Superior temporal gyrus (tissue), 1 donor: ENCODE data around the gene SYT9.

Experiments
- DNase-seq: peaks from one replicate; pipeline ENCODE4 v3.0.0-alpha.2; 2016; ENCODE audit errors: extremely low spot score

SYT9 gene

DNA sequence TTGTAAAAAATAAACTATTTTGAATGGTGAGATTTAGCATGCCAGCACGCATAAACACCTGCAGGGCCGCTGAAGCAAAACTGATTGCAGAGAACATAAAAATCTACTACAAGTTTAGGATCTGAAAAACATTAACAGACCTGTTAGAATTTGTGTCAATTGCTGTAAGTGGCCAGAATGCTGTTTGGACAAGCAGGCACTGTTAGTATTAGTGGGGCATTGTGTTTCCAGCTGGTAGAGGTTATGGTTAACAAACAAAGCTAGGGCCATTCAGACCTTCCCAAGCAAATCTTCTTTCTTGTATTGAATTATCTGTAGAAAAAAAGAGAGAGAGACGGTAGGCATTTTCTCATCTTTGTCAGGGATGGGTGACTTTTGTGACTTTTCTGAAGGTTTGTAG is 176.0 kb downstream of the SYT9 start:
- DNase-seq = no peak

DNA sequence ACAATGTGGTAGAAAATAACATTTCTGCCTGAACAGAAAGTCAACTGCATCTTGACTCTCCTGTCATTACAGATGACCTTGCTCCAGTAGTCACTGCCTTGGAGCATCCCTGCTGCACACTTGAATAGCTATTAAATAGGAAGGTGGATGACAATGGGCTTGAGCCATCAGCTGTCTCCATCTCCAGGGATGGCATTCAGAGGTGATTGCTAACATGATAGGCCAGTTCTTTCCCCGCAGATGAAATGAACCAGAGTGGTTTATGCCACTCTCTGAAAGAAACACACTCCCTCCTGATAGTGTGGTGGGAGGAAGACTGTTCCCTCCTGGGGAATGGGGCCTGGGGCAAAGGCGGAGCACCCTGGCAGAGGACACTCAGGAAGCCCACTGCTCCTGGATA is 176.5 kb downstream of the SYT9 start:
- no peak for DNase-seq

DNA sequence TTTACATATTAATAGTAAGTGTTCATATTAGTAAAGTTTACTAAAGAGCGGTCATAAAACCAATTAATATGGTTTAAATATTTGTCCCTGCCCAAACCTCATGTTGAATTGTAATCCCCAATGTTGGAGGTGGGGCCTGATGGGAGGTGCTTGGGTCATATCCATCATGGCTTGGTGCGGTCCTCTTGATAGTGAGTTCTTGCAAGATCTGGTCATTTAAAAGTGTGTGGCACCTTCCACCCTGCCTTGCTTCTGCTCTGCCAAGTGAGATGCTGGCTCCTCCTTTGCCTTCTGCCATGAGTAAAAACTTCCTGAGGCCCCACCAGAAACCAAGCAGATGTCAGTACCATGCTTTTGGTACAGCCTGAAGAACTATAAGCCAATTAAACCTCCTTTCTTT is 178.8 kb downstream of the SYT9 start:
- DNase-seq = no peak

DNA sequence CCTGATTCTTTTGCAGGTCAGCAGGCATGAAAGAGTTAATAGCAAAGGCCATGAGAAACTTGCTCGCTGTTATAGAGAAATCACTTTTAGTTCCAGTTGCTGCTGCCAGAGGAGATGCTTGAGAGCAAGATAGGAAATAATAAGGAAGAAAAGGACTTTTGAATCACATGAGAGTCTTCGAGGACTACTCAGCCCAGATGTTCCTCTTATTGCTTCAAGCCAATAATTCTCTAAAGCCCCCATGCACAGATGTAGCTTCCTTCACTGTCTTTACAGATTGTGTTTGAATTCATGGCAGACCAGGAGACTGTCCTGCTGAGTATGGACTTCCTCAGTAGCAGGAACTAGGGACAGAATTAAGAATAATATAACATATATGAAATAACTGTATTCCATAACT is 183.5 kb downstream of the SYT9 start:
- no peak for DNase-seq

DNA sequence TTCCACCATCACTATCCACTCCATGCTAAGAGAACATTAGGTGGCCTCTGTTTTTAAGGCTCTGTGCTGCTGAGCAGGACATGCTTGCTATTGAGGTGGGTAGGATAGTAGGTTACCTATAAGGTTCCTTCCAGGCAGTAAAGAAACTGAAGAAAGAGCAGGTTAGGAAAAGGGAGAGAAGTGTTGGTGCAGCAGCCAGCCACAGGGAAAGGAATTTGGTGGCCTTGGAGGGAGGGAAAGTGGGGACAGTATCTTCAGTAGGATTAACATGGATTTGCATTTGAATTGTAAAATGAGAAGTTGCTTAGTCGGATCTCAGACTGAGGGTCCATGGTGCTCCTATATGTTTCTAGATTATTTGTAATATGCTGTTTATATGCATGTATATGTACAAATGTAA is 184.4 kb downstream of the SYT9 start:
- DNase-seq = no peak

DNA sequence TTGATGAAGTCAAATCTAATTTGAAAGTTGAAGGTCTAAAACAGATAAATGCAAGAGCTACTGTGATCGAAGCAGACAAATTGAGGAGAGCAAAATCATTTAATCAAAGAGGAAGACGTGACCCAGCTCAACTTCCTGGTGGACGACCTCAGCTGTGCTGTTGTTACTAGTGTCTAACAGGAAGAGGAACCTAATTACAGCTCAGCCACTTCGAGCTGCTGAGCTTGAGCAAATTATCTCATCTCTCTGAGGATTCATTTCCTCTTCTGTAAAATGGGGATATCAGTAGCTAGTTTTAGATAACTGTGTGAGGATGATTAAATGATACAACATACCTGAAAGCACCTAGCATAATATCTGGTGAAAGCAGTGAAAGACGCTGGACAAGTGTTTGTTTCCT is 185.0 kb downstream of the SYT9 start:
- DNase-seq = no peak

DNA sequence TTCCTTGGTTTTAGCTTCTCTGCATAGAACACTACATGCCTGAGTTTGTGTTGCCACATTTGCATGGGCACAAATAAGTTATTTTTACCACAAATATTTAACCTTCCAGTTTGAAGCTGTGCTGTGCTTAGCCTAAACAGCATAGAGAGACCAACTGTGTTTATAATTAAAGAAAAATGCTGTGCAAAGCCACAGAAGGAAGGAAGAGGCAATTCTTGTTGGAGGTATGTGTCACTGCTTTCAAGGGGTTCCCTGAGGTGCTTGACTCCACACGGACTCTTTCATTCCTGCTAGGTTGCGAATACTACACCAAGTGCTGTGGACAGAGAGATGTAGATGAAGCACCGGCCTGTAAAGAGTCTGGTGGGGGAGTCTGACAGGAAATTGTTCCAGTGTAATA is 186.0 kb downstream of the SYT9 start:
- DNase-seq = no peak

DNA sequence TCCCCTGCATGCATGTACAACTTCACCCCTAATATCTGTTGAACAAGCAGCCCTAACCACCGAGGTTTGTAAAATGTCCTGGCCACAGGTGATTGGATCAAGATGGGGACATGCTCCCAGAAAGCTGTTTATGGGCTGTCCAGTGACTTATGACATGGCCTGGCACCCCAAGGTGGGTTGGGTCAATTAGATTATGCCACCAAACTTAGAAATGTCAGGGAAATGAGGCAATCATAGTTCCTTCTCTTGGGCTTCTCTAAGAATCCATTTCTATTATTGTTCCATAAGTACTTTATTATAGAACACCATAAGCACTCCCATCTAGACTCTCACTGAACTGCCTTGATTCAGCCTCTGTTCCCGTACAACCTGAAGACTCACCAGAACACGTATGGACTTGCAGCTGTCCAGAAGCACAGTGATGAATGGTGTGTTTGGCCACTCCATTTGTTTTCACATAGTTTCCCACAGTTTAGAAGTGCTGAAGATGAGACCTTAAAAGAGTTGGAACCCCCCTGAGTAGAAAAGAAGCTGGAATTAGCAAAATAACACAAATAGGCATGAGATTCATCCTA is 188.1 kb downstream of the SYT9 start:
- DNase-seq = no peak

DNA sequence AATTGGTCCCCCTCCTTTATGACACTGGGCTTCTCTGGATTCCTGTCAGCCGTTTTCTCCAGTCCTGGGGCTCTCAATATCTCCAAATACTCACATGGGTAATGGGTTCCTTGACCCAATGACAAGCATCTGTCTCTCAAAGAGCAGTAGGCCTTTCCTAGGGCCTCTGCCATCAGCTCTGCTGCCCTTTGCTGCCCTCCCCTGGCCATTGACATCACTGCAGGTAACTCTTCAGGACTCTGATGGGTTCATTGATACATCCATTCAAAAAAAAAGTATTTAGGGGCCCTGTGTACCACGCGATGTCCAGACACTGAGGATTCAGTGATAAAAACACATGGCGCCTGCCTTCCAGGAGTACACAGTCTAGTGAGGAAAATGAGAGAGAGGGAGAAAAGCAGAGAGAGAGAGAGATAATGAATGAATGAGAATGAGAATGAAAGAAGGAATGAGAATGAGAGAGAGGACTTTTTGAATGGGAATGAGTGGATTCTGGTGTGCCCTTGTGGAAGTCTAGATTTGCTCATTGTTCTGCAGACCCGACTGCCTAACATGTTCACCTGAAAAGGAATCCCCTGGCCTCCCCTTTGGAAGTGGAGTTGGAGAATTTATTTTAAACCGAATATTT is 191.0 kb downstream of the SYT9 start:
- peak; percentile 91 for DNase-seq

DNA sequence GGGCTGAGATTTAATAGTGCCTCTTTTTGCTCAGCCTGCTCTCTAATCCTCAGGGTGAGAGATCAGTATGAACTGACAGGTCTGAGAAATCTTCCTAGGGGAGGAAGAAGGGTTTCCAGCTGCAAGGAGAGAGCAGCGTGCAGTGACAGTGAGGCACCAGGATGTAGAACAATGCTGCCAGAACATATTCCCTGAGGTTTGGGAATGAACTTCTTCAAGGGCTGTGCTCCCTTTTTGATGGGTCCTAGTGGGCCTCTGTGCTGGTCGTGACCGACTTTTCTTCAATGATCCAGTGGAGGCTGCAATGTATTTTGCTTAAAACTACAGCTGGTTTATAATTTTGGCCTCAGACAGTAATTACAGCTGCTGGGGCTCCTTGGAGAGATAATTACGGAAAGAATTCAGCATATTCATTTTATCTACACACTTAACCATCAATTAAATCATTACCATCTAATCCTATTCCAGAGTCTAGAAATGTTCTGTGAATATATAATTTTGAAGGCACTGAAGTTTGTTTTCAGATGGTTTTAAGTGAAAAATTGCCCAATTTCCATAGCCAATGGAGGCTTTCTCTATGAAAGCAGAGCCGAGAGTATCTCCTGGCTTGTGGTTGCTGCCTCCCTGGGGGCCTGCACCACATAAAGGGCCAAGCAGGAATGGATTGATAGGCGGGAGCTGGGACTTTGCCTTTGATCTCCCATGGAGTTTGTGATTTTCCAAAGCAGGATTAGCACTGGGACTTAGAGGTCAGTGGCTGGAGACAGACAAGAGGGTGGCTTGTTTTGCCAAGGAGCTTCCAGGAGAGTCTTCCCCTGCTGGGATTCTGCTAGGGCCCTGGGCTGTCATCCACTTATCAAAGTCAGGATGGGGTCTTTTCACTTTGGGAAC is 192.6 kb downstream of the SYT9 start:
- DNase-seq = no peak

DNA sequence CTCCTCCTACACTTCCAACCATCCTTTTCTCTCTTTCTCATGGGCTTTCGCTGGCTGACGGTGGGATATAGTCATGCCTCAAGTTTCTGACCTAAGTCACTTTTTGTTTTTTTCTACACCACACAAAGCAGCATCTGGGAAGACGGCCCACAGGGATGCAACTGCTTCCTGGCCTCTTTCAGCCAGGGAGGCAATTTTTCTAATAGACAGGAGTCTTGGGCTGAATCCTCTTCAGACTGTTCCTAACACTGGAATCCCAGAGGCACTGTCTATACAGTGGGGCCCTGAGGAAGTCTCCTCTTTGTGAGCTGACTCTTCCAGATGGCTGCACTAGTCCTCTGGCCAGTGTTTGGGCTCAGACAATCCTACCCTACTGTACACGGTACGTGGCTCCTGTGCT is 193.9 kb downstream of the SYT9 start:
- DNase-seq = no peak

DNA sequence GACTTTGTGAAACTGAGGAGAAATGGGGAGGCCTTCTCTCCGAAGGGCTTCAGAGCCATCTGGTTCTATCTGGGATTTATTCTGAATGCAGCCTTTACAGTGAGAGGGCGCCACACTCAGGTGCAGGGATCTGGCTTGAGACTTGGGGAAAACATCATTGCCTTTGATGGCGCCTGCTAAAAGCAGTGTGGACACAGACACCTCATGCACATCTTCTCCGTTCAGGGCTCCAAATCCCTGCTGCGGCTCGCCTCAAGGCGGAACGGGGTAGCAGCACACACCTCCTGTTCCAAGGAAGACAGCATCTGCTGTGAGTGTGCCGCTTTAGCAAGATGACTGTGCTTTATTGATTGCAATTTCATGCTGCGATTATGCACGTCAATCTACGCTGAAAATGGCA is 196.5 kb downstream of the SYT9 start:
- no peak for DNase-seq

DNA sequence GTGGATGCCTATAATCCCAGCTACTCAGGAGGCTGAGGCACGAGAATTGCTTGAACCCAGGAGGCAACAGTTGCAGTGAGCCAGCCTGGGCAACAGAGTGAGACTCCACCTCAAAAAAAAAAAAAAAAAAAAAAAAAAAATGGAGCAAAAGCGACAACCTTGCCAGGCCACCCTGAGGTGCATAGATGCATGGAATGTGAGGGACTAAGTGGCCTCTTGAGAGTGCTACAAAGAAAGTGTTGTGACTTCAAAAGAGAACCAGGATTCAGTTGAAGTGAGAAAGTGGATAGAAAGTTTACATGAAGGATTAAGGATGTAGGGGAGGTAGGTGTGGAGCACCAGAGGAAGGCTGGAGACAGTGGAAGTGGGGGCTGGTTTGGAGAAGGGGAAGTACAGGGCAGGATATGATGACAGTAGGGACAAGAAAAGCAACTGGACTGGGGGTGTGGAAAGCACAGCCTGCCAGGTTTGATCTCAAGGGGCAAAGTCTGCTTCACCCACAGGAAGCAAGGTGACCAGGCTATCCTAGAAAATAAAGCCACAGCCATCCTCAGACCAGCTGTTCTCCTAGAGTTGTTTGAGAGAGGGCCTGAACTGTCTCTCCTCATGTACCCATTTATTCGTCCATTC is 197.6 kb downstream of the SYT9 start:
- DNase-seq = no peak

DNA sequence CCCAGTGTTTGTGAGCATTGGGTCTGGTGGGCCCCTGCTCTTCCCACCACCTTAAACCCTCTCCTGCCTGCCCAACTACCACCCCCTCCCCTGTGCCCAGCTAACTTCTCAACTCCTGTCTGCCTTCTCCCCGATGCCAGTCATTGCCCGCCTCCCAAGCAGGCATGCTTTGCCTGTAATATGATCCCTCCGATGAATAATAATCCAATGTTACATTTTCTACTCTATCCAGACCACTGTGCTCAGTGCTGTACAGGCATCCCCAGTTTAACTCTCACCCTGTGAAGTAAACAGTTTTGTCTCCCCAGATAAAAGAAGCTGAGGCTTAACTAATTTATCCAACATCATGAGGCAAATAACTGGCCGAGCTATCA is 198.1 kb downstream of the SYT9 start:
- DNase-seq = no peak

DNA sequence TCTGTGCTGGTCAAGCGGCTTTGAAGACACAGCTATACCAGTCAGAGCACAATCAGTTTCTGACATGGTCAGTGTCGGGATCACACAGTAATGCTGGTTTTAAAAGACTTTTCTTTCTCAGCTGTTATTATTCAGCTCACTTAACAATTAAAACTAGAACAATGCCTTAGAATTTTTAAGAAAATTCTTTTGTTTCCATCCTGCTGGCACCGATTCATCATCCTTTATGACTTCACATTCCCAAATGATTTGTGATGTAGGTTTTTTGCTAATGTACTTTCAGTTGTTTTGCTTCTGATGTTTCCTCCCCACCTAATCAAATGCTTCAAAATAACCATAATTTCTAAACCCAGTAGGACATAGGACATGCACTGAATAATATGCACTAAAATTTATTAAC is 199.1 kb downstream of the SYT9 start:
- peak; percentile 16 for DNase-seq

DNA sequence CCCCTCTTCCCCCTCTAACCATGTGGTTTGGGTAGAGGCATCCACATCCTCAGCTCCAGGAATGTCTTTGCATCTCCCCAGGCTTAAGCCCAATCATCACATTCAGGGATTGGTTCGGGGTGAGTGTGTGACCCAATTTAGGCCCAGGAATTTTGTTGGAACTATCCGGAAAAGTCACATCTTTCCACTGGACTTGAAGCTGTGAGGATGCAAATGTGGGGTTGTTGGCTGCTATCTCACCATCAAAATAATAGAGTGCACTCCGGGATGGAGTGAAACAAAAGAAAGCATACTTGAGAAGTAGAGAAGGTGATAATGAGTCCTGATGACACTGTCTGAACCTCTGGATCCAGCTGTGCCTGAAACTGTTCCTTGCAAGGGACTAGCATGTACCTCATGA is 199.8 kb downstream of the SYT9 start:
- DNase-seq = no peak

DNA sequence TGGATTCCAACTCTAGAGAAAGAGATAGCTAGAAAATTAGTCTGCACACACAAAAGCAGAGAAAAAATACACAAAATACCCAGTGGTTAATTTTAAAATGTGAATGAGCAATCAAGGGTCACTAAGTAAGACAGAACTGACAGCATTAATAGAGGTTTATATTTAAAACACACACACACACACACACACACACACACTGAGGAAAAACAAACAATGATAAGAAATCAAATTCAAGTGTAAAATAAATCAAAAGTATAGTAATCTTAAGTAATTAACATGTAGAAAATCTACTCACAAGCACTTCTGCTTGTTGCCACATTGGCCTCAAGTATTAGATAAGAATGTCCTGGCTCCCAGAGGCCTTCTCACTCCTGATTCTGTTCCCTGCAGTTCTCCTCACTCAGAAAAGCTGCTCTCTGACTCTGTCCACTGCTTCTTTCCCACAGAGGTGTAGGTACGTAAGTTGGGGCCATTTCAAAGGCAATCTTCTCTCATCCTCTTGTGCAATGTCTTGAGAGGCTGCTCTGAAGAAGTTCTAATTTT is 200.3 kb downstream of the SYT9 start:
- DNase-seq = no peak

DNA sequence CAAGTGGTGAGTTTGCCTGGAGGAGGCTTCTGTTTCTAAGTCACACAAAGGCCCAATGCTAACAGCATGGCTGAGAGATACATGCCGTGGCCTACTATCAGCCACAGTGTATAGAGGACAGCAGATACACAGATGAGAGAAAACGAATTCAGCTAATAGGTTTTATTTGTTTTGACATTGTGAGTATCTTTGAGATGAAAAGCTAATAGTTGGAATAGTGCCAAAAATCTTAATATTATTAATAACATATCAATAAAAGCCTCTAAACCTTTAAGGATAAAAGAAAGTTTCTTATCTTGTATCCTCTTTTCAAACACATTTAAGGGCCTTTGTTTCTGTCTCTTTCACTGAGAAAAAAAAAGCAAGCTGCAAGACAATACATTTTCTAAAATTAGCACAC is 203.2 kb downstream of the SYT9 start:
- DNase-seq = no peak

DNA sequence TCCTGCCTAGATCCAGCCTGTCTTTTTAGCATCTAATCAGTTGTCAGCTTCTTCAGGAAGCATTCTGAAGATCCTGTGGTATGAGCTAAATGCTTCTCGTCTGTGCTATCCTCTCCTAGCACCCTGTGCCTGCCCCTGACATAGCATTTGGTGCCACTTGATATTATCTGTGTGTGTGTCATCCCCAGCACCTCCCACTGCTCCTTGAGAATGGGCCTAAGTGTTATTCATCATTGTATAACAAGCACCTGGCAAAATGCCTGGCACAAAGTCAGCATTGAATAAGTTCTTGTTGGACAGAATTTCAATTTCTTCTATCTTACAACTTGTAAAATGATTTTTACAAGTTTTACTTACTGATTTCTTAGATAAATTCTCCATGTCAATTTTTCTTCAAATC is 205.5 kb downstream of the SYT9 start:
- peak; percentile 67 for DNase-seq

DNA sequence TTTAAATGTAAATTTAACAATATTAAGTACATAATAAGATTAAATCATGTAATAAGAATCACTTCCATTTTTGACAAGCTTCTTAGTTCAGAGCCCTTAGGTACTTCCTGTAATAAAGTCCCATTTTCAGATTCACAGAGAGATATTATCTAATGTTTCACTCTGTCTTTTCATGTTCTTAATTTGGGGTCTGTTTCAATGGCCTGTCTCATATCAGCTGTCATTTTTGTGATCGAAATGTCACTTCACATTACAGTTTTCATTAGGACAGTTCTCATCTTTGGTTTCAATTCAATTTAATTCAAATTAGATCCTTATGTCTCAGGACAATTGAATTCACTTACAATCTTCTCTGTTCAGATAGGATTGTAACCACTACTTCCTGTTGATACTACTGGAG is 211.0 kb downstream of the SYT9 start:
- no peak for DNase-seq

DNA sequence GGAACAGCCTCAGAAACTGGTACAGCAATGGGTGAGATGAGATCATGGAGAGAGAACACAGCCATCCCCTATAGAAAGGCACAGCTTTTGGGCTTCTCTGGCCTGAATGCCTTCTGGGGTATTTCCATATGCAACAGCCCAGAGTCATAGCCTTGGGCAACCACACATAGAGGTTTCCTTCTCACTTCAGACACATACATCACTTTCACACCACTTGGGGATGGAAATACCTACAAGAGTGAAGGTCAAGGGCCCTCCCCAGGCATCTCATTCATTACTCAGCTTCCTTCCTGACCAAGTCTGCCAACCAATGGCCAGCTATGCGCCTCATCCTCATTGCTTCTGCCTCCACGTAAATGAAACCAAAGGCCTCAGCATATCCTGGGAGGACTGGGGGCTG is 215.9 kb downstream of the SYT9 start:
- no peak for DNase-seq

DNA sequence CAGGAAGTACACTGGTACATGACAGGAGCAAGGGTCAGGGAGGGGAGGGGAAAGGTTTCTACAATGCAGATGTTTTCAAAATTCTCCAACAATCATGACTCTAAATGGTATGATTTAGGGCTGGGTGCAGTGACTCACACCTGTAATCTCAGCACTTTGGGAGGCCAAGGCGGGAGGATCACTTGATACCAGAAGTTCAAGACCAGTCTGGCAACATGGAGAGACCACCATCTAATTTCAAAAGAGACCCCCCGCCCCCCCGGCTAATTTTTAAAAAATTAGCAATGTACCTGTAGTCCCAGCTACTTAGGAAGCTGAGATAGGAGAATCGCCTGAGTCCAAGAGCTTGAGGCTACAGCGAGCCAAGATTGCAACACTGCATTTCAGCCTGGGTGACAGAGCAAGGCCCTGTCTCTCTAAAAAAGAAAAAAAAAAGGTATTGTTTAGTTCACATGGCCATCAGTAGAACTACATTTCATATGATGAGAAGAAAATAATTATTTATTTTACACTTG is 217.7 kb downstream of the SYT9 start:
- DNase-seq = no peak
